NOMO-1 treated with dmso at 0.1 percent for 144 hours (cell line): ENCODE results near the gene WDR81.
"Not testable (repeated sequence)": the region's sequence is repeated elsewhere in the genome, so short reads cannot be mapped to it uniquely, and the experiment has no call there.

Experiments used
- DNase-seq: peaks from one replicate; lab custom pipeline; 2025; ENCODE audit not compliant: unreplicated experiment; lab: John Stamatoyannopoulos, UW

Gene WDR81

GRCh38 chr17:1753767-1754429 lies 29.4 kb downstream of the WDR81 start:
- DNase-seq: no peak

- DNase-seq: no peak
Measured at GRCh38 chr17:1754430-1755112, 30.1 kb downstream of the WDR81 start.

DNA sequence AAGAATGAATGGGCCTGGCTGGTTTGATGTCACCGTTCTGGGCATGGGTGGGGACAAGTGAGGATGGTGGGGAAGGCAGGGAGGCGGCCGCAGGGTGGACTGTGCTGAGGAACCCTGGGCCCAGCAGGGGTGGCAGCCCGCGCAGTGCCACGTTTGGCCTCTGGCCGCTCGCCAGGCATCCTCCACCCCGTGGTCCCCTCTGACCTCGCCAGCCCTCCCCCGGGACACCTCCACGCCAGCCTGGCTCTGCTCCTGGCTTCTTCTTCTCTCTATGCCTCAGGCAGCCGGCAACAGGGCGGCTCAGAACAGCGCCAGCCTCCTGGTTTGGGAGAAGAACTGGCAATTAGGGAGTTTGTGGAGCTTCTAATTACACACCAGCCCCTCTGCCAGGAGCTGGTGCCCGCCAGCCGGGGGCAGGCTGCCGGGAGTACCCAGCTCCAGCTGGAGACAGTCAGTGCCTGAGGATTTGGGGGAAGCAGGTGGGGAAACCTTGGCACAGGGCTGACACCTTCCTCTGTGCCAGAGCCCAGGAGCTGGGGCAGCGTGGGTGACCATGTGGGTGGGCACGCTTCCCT lies 30.8 kb downstream of the WDR81 start:
- no peak for DNase-seq

GRCh38 chr17:1755827-1756262 lies 31.3 kb downstream of the WDR81 start:
- no peak for DNase-seq

GRCh38 chr17:1758807-1759206 lies 34.3 kb downstream of the WDR81 start:
- DNase-seq: peak; percentile 29

GRCh38 chr17:1759529-1759928 lies 35.0 kb downstream of the WDR81 start:
- no peak for DNase-seq

DNA sequence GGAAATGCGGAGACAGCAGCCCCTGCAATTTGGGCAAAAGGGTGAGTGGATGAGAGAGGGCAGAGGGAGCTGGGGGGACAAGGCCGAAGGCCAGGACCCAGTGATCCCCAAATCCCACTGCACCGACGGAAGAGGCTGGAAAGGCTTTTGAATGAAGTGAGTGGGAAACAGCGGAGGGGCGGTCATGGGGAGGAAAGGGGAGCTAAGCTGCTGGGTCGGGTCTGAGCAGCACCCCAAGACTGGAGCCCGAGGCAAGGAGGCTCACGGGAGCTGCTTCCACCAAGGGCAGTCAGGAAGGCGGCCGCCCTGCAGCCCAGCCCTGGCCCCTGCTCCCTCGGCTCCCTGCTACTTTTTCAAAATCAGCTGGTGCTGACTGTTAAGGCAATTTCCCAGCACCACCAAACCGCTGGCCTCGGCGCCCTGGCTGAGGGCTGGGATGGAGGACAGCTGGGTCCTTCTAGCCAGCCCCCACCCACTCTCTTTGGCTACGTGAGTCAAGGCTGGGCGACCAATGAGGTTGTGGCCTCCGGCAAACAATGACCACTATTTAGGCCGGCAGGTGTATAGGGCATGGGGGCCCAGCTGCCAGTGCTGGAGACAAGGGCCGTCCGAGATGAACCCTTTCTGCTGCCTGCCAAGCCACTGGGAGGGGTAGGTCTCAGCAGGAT lies 37.9 kb downstream of the WDR81 start:
- DNase-seq: no peak

DNA sequence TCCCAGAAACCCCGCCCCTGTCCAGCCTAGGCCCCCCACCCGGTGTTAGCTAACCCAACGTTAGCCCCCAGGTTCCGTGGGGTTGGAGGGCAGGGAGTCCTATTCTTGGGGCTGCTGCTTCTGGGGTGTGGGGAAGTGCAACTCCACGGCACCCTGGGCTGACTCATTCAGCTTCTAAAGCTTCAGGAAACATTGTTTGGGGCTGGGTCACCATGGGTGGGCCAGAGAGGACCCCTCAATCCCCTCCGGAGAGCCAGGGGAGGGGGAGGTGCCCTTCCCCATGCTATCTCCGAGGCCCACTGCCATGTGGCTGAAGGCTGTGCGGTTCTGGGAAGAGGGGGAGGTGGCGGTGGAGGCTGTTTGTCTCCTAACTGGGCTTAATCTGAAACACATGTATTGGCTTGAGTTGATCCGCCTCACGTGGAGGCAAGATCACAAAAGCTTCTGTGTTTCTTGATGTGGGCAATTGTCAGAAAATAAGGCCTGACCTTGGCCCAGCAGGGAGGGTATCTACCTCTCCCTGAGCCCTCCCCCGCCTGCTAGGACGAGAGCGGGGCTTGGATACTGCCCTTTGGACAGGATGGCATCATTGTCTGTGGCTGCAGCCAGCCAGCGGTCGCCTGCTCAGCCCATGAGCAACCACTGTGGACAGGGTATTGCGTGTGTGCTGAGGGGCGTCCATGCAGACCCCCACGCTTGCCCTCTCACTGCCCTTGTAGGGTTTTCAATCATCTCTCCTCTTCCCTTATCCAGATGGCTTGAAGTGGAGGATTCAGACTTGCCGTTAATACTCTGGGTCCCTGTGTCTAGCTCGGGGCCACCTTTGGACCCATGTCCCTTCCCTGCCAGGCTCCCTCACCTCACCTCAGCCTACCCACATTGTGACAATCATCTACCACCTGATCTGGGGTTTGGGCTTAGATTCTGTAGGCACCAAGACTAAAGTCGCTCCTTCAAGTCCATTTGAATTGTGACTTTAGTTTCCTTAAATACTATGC lies 38.7 kb downstream of the WDR81 start:
- no peak for DNase-seq

DNA sequence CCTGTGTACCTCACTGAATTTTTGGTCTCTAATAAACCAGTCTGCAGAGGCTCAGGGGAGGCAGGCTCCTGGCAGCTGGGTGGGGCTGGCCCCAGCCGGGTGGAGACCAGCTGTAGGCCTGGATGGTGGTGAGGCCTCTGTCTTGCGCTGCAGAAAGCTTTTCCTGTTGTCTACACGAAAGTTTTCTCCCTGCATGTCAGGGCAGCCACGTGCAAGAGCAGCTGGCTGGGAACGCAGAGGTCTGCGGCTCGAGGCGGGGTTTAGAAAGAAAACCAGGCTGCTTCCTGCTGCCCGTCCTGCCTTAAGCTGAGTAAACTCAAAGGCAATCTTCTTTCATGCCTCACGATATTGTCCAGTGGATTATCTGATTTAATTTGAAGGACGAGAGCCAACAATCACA lies 39.8 kb downstream of the WDR81 start:
- peak; percentile 28 for DNase-seq

GRCh38 chr17:1764705-1765104 lies 40.2 kb downstream of the WDR81 start:
- not testable (repeated sequence) for DNase-seq

- DNase-seq: no peak
Measured at GRCh38 chr17:1765576-1765975, 41.1 kb downstream of the WDR81 start.

GRCh38 chr17:1766382-1767135 lies 42.1 kb downstream of the WDR81 start:
- DNase-seq: no peak

GRCh38 chr17:1767358-1767757 lies 42.9 kb downstream of the WDR81 start:
- DNase-seq: no peak

DNA sequence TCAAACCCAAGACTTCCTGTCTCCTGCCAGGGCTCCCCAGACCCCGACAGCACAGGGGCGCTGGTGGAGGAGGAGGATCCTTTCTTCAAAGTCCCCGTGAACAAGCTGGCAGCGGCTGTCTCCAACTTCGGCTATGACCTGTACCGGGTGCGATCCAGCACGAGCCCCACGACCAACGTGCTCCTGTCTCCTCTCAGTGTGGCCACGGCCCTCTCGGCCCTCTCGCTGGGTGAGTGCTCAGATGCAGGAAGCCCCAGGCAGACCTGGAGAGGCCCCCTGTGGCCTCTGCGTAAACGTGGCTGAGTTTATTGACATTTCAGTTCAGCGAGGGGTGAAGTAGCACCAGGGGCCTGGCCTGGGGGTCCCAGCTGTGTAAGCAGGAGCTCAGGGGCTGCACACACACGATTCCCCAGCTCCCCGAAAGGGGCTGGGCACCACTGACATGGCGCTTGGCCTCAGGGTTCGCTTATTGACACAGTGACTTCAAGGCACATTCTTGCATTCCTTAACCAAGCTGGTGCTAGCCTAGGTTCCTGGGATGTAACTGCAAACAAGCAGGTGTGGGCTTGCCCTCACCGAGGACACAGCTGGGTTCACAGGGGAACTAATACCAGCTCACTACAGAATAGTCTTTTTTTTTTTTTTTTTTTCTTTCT lies 45.4 kb downstream of the WDR81 start:
- no peak for DNase-seq

DNA sequence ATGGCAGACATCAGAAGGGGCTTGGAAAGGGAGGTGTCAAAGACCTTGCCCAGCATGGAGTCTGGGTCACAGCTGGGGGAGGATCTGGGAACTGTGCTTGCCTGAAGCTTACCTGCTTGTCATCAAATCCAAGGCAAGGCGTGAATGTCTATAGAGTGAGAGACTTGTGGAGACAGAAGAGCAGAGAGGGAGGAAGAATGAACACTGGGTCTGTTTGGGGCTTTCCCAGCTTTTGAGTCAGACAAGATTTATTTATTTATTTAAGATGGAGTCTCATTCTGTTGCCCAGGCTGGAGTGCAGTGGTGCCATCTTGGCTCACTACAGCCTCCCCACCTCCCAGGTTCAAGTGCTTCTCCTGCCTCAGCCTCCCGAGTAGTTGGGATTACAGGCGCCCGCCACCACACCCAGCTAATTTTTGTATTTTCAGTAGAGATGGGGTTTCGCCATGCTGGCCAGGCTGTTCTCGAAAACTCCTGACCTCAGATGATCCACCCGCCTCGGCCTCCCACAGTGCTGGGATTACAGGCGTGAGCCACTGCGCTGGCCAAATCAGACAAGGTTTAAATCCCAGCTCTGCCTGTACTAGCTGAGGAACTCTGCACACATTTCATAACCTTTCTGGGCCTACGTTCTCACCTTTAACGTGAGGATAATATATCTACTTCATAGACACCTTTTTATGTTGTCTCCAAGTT lies 48.6 kb downstream of the WDR81 start:
- DNase-seq: not testable (repeated sequence)

DNA sequence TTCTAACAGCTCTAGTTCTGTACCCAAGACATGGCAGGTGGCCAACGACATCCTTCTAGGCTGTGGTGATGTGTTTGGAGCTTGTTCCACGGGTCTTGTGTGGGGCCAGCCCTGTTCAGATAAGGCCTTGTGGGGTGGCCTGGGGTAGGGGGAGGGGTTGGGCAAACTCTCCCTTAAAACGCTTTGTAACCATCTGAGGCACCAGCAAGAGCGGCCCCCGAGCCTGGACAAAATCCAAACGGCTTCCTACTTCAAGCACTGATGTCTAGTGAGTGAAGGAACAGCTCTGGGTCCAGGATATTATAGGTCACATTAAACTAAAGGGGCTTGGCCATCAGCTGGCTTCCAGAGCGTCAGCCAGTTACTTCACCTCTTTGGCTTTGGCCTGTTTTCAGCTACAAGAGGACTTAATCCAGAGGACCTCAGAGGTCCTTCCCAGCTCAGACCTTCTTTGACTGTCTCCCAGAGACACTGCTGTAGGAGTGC lies 49.2 kb downstream of the WDR81 start:
- DNase-seq: no peak

- DNase-seq: no peak
Measured at GRCh38 chr17:1774390-1775176, 50.1 kb downstream of the WDR81 start.

GRCh38 chr17:1776328-1776727 lies 51.8 kb downstream of the WDR81 start:
- DNase-seq: no peak
